Measurements from ENCODE around the gene AQP6.
"Not testable (repeated sequence)": the region's sequence is repeated elsewhere in the genome, so short reads cannot be mapped to it uniquely, and the experiment has no call there.

Gene AQP6

DNA sequence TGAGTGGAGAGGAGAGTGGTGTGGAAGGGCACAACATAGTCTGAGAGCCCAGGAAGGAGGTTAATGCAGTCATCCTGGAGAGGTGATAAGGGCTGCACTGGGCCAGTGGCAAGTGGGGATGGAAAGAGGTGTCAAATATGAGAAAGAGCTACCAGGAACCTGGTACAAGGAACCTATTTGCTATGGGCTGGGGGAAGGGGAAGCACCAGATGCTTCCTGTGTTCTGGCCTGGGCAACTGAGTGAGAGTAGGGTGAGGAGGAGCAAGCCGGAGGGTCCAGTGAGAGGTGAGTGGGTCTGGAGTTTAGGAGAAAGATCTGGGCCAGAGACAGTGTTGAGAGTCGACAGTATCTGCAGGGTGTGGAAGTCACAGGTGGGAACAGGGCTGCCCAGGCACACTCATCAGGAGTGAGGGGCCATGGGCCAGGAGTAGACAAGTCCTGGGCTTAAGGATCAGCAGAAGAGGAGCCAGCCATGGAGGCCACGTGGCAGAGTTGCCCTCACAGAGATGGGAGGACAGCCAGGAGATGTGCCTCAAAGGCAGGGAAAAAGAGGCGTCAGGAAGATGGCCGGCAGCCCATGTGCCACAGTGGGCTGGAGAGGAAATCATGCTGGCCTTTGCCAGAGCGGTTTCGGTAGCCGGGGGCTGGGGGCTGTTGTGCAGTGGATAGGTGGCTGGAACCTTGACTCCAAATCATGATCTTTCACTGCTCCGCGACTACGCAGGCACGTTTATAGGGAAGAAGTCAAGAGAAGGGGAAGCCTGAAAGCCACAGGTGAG, 2.9 kb upstream of the AQP6 start:
- no peak for DNase-seq (ENCODE audit: low read depth)

- no peak for DNase-seq (ENCODE audit: low read depth)
Observed at GRCh38 chr12:49970658-49971057, 2.1 kb upstream of the AQP6 start.

DNA sequence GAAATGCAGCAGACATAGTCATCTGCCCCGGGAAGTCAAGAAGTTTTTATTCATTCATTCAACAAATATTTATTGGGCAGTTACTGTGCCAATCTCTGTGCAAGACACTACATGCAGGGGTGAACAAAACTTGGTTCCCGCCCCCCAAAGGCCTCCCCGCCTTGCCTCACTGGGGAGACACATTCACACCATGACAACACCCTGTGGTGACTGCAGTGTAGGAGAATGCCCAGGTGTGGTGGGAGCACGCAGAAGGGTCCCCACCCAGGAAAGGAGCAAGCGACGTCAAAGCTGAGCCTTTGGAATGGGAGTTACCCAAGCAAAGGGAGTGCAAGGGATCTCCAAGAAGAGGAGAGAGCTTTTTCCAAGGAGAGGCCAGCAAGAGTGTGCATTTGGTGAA, 1.6 kb upstream of the AQP6 start:
- DNase-seq (ENCODE audit: low read depth): no peak

- DNase-seq (ENCODE audit: low read depth): no peak
Observed at GRCh38 chr12:49972129-49972528, 618 bp upstream of the AQP6 start.

- no peak for DNase-seq (ENCODE audit: low read depth)
Observed at GRCh38 chr12:49973361-49973830, 649 bp downstream of the AQP6 start.

DNA sequence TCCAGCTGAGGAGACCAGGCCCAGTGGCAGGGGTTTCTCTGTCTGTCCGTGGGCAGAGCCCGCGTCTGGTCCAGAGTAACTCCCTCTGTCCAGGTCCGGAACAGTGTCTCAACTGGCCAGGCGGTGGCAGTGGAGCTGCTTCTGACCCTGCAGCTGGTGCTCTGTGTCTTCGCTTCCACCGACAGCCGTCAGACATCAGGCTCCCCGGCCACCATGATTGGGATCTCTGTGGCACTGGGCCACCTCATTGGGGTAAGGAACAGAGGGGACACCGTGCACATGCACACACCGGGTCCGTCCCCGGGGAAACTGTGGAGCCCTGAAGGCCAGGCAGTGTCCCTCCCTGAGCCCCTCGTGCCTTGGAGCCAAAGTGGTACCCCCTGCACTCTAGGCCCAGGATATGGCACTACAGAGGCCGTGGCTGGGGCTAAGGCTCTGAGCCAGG, 1.5 kb downstream of the AQP6 start:
- no peak for DNase-seq (ENCODE audit: low read depth)

DNA sequence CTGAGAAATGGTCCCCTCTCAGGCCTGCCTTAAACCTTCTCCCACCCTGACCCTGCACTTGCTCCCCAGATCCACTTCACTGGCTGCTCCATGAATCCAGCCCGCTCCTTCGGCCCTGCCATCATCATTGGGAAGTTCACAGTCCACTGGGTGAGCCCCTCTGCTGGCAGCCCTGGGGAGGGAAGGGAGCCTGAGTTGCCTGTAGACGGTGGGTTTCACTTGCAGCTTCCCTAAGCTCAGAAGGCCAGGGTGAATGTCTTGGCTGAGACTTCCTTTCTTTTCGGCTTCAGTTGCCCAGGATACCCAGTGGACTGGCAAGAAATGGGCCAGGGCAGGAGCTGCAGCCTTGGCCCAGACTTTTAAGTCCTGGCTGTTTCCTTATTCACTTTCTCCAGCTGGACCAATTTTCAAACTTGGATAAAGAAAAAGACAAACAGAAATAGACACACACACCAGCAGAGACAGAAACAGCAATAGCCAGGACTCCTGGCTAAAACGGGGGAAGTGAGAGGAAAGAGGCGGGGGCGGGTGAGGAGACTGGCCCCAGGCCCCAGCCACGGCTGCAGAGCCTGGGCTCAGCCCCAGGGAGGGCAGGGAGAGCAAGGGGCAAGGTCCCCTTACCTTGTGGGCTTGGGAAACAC, 2.0 kb downstream of the AQP6 start:
- no peak for DNase-seq (ENCODE audit: low read depth)

GRCh38 chr12:49975318-49975761, 2.6 kb downstream of the AQP6 start:
- DNase-seq (ENCODE audit: low read depth): no peak

DNA sequence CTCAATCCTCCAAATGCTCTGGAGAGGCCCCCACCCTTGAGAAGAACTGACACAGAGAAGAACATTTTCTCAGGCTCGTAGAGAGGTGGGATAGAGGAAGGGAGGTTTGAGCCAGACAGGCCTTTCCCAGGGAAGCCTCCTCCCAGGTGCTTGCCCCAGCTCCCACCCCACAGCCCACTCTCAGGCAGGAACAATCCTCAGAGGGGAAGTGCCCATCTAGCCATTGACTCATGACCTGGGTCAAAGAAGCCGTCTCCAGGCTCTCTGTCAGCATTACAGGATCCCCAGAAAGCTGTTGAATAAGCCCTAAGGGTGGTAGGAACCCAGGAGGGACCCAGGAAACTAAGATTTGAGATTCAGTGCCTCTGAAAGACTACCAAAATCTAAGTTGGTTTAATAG, 3.8 kb downstream of the AQP6 start:
- no peak for DNase-seq (ENCODE audit: low read depth)

- no peak for DNase-seq (ENCODE audit: low read depth)
Observed at GRCh38 chr12:49978125-49978524, 5.4 kb downstream of the AQP6 start.

GRCh38 chr12:49979016-49979586, 6.4 kb downstream of the AQP6 start:
- no peak for DNase-seq (ENCODE audit: low read depth)

DNA sequence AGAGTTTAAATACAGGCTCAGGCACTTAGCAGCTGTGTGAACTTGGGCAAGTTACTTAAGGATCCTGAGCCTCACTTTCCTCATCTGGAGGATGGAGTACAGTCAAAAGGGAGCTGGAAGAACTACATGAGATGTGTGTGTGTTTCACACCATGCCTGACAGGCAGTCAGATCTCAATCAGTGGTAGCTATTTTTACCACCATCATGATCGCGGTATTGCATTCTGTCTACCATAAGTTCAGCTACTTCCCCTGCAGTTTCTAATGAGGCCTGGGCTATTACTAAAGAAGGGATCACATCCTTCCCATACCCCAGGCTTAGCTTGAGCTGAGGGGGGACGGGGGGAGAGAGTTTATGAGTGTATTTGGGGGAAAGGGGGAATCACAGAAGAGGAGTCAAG, 7.0 kb downstream of the AQP6 start:
- DNase-seq (ENCODE audit: low read depth): no peak

- DNase-seq (ENCODE audit: low read depth): no peak
Observed at GRCh38 chr12:49980501-49981349, 8.0 kb downstream of the AQP6 start.

- DNase-seq (ENCODE audit: low read depth): no peak
Observed at GRCh38 chr12:49982246-49983087, 9.7 kb downstream of the AQP6 start.

DNA sequence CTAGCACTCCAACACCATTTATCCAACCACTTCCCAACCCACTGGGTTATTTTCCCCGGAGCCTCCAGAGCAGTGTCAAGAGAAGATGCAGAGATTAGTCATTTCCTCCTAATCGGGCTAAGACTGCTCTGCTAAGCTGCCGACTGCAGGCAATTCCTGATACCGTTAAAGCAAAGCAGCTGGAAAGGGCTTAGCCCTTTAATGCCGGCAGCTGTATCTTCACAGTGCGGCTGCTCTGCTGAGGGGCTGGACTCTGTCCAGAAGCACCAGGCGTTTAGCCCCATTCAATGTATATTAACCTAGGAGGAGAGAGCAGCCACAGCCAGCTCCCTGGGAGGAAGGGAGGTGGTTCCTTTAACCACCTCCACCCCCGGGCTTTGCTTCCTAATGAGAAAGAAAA, 11.1 kb downstream of the AQP6 start:
- no peak for DNase-seq (ENCODE audit: low read depth)

DNA sequence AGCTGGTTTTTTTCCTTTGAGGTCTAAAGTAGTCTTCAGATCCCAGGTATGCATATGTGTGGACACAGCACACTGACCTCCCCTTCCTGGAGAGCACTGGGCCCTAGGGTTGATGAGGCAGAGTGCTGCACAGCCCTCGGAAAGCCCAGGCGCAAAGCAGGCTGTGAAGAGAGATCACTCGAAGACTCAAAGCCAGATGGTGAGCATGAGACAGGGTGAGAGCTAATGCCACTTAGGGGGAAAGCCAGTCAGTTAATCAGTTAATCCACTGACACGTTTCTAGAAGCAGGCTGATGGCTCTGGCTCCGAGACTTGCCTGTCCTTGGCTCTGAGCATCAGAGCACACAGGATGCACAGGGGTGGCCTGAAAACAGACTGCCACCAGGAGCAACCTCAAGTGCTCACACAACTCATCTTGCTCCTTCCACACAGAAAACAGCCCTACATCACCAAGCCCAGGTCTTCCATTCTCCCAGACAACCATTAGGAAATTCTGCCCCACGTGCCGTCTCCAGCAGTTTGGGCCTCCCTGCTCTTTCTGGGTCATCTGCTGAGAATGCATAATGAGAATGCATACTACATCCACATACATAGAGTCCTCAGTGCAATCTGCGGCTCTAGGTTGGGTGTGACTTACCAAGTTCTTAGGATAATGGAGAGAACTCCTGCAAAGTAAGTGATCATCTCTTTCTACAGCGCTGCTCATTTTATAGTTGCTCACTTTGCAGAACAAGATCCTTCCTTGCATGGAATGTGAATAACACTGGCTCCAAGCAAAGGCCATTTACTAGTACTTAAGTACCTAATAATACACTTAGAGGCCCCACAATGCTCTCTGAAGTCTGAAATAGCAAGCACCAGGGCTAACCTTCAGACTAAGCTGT, 12.0 kb downstream of the AQP6 start:
- no peak for DNase-seq (ENCODE audit: low read depth)

GRCh38 chr12:49985981-49986380, 13.2 kb downstream of the AQP6 start:
- no peak for DNase-seq (ENCODE audit: low read depth)

GRCh38 chr12:49986476-49986875, 13.7 kb downstream of the AQP6 start:
- DNase-seq (ENCODE audit: low read depth): not testable (repeated sequence)

- DNase-seq (ENCODE audit: low read depth): no peak
Observed at GRCh38 chr12:49987625-49988303, 15.0 kb downstream of the AQP6 start.

GRCh38 chr12:49989400-49989799, 16.7 kb downstream of the AQP6 start:
- DNase-seq (ENCODE audit: low read depth): not testable (repeated sequence)

Data from T follicular helper cell (primary cell).